HepG2 (cell line): ENCODE data around the gene CDYL. TPM values are rescaled to one million over a fixed set of nuclear protein-coding genes. Genes with fewer than 3 reads are reported as not detected.

Experiments used
- ARNT ChIP-seq: fragments of 450-650 bp; IDR thresholded peaks from 2 replicates; pipeline ENCODE4 v1.6.1; 2017
- CREB1 ChIP-seq, 2 experiments: fragments of 450-650 bp in 1 of 2; IDR thresholded peaks; 2 replicates each; pipeline ENCODE4 v1.6.1; 2016 to 2017; ENCODE audit warnings: control low read depth in 1 of 2, mild to moderate bottlenecking in 1 of 2, missing compliant biosample characterization in 1 of 2, missing genetic modification characterization in 1 of 2
- KMT2A ChIP-seq: sonication (generic); formaldehyde crosslinking; IDR thresholded peaks from 2 replicates; pipeline ENCODE4 v1.4.0; 2020; ENCODE audit warnings: missing genetic modification reagents
- MIXL1 ChIP-seq: IDR thresholded peaks from 2 replicates; pipeline ENCODE4 v1.6.1; 2016
- NFE2 ChIP-seq: sonication (generic); formaldehyde crosslinking; IDR thresholded peaks from 2 replicates; pipeline ENCODE4 v1.4.0; 2020; ENCODE audit warnings: missing genetic modification reagents
- NFIC ChIP-seq: IDR thresholded peaks from 2 replicates; pipeline ENCODE4 v1.6.1; 2012; ENCODE audit warnings: mild to moderate bottlenecking, low read length, inconsistent platforms
- NFKB2 ChIP-seq: sonication (generic); formaldehyde crosslinking; IDR thresholded peaks from 2 replicates; pipeline ENCODE4 v1.4.0; 2020; ENCODE audit warnings: missing genetic modification reagents, borderline replicate concordance
- XBP1 ChIP-seq: sonication (generic); formaldehyde crosslinking; IDR thresholded peaks from 2 replicates; pipeline ENCODE4 v1.5.0; 2020; ENCODE audit warnings: missing genetic modification reagents
- ZNF468 ChIP-seq: sonication (generic); formaldehyde crosslinking; IDR thresholded peaks from 2 replicates; pipeline ENCODE4 v1.8.0; 2022; ENCODE audit warnings: mild to moderate bottlenecking, moderate library complexity, missing genetic modification reagents
- ZNF484 ChIP-seq: sonication (generic); formaldehyde crosslinking; IDR thresholded peaks from 2 replicates; pipeline ENCODE4 v1.5.1; 2020; ENCODE audit warnings: mild to moderate bottlenecking, low read depth, missing genetic modification reagents, borderline replicate concordance
- polyA plus RNA-seq, 8 experiments: library from polyadenylated mRNA; depleted of rRNA in 3 of 8; stranded (reverse) in 7 of 8; unstranded in 1 of 8; fragments of >200 nt; fragmentation: Illumina TruSeq in 4 of 8; extraction: Trizol in 4 of 8; gene quantifications; 2 replicates each; pipeline versions ENCODE4 v1.2.1 to v1.2.3, GENCODE V29; 2011 to 2016; ENCODE audit warnings: low read depth in 4 of 8, missing spikeins in 1 of 8, mixed read lengths in 1 of 8; ENCODE audit not compliant: insufficient read depth in 1 of 8
- total RNA-seq, 5 experiments: library from RNA; depleted of rRNA; stranded (reverse); fragments of >200 nt; fragmentation: Illumina TruSeq; extraction: Trizol; gene quantifications; 2 replicates each; pipeline ENCODE4 v1.2.3, GENCODE V29; 2016; ENCODE audit warnings: low read depth in 1 of 5
- TF ChIP-seq, protein P1 (sequence below): sonication (generic); formaldehyde crosslinking; IDR thresholded peaks from 2 replicates; pipeline ENCODE4 v1.5.1; 2020; ENCODE audit warnings: missing genetic modification reagents, mild to moderate bottlenecking, borderline replicate concordance
- TF ChIP-seq, protein P2 (sequence below): sonication (generic); formaldehyde crosslinking; IDR thresholded peaks from one replicate; pipeline ENCODE4 v1.5.1; 2020; ENCODE audit warnings: mild to moderate bottlenecking, missing genetic modification reagents; ENCODE audit errors: not compliant biosample characterization
- TF ChIP-seq, protein P3 (sequence below): sonication (generic); formaldehyde crosslinking; IDR thresholded peaks from 2 replicates; pipeline ENCODE4 v1.9.0; 2021; ENCODE audit warnings: missing genetic modification reagents, mild to moderate bottlenecking, borderline replicate concordance
- TF ChIP-seq, protein P4 (sequence below): IDR thresholded peaks from 2 replicates; pipeline ENCODE4 v1.6.1; 2016; ENCODE audit warnings: missing genetic modification reagents, missing compliant biosample characterization
- TF ChIP-seq, protein P5 (sequence below): sonication (generic); formaldehyde crosslinking; IDR thresholded peaks from 2 replicates; pipeline ENCODE4 v1.8.0; 2022; ENCODE audit warnings: missing genetic modification reagents, mild to moderate bottlenecking, borderline replicate concordance

CDYL gene
- total and polyA plus RNA-seq, 2 of the 13 experiments (the other 11 are each of a cell fraction or from before 2014, with no cell fraction given): 22.8 to 105 TPM

DNA sequence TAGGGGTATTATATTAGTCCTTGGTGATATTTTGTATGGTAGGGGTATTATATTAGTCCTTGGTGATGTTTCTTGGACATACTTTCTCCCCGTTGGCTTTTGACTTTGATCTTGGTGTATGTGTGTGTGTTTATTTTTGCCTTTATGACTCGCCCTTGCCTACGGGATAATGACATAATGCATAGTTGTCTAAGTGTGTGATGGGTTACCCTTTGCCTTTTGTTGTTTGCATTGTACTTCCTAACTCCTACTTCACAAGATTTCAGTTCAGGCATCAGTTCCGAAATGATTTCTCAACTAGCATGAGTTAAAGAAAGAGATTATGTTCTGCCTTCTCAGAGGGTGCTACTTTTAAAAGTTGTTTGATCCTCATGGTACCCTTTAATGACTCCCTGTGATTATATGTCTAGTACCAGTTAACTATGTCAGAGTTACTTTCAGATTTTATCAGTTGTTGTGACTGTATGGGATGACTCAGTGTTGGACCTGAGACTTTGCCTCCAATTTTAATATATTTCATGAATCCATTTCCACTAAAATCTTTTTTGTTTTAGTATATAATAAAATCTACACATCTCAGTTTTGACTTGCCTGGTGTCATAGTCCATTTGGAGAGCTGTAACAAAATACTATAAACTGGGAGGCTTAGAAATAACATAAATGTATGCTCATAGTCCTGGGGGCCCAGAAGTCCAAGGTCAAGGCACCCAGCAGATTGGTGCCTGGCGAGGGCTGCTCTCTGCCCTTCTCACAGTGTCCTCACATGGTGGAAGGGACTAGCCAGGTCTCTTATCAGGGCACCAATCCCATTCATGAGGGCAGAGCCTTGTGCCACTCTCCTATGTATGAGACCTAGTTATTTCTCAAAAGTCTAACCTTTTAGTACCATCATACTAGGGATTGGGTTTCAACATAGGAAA is 34.1 kb downstream of the CDYL start (continued):
- TF ChIP-seq, protein P1, sequence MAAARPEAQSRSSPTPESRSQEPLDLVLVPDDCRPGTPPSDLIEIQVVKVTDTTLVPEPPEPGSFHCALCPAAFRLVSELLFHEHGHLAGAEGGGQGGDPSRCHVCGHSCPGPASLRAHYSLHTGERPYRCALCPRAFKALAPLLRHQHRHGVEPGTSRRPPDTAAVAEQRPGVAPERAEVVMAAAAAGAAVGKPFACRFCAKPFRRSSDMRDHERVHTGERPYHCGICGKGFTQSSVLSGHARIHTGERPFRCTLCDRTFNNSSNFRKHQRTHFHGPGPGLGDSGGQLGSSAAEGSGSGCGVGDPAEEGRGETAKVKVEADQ (CRISPR knock-in tag): 0 out of 2 replicates have a peak, but pooled peaks have one; percentile 50
- TF ChIP-seq CREB1 (IDR thresholded peaks at IDR 0.05) (peak; percentile 66), CREB1 (CRISPR knock-in tag; IDR thresholded peaks at IDR 0.05) (peak; percentile 58; the same call in 1 of the 2 replicates), MIXL1 (CRISPR knock-in tag) (no peak), ARNT (0 out of 2 replicates have a peak, but pooled peaks have one; percentile 32), ZNF468 (CRISPR knock-in tag) (no peak), NFE2 (CRISPR knock-in tag) (no peak), XBP1 (CRISPR knock-in tag) (no peak), KMT2A (CRISPR knock-in tag) (no peak), ZNF484 (CRISPR knock-in tag) (no peak), NFKB2 (CRISPR knock-in tag) (no peak), NFIC (peak; percentile 58; the same call in 1 of the 2 replicates)
- TF ChIP-seq, protein P2, sequence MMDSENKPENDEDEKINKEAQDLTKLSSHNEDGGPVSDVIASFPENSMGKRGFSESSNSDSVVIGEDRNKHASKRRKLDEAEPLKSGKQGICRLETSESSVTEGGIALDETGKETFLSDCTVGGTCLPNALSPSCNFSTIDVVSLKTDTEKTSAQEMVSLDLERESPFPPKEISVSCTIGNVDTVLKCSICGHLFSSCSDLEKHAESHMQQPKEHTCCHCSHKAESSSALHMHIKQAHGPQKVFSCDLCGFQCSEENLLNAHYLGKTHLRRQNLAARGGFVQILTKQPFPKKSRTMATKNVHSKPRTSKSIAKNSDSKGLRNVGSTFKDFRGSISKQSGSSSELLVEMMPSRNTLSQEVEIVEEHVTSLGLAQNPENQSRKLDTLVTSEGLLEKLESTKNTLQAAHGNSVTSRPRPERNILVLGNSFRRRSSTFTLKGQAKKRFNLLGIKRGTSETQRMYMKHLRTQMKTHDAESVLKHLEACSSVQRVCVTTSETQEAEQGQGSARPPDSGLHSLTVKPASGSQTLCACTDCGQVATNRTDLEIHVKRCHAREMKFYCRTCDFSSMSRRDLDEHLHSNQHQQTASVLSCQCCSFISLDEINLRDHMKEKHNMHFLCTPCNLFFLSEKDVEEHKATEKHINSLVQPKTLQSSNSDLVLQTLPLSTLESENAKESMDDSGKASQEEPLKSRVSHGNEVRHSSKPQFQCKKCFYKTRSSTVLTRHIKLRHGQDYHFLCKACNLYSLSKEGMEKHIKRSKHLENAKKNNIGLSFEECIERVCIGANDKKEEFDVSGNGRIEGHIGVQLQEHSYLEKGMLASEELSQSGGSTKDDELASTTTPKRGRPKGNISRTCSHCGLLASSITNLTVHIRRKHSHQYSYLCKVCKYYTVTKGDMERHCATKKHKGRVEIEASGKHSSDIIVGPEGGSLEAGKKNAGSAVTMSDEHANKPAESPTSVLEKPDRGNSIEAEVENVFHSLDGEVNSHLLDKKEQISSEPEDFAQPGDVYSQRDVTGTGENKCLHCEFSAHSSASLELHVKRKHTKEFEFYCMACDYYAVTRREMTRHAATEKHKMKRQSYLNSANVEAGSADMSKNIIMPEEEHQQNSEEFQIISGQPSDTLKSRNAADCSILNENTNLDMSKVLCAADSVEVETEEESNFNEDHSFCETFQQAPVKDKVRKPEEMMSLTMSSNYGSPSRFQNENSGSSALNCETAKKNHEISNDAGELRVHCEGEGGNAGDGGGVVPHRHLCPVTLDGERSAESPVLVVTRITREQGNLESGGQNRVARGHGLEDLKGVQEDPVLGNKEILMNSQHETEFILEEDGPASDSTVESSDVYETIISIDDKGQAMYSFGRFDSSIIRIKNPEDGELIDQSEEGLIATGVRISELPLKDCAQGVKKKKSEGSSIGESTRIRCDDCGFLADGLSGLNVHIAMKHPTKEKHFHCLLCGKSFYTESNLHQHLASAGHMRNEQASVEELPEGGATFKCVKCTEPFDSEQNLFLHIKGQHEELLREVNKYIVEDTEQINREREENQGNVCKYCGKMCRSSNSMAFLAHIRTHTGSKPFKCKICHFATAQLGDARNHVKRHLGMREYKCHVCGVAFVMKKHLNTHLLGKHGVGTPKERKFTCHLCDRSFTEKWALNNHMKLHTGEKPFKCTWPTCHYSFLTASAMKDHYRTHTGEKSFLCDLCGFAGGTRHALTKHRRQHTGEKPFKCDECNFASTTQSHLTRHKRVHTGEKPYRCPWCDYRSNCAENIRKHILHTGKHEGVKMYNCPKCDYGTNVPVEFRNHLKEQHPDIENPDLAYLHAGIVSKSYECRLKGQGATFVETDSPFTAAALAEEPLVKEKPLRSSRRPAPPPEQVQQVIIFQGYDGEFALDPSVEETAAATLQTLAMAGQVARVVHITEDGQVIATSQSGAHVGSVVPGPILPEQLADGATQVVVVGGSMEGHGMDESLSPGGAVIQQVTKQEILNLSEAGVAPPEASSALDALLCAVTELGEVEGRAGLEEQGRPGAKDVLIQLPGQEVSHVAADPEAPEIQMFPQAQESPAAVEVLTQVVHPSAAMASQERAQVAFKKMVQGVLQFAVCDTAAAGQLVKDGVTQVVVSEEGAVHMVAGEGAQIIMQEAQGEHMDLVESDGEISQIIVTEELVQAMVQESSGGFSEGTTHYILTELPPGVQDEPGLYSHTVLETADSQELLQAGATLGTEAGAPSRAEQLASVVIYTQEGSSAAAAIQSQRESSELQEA (CRISPR knock-in tag): no peak
- TF ChIP-seq, protein P3, sequence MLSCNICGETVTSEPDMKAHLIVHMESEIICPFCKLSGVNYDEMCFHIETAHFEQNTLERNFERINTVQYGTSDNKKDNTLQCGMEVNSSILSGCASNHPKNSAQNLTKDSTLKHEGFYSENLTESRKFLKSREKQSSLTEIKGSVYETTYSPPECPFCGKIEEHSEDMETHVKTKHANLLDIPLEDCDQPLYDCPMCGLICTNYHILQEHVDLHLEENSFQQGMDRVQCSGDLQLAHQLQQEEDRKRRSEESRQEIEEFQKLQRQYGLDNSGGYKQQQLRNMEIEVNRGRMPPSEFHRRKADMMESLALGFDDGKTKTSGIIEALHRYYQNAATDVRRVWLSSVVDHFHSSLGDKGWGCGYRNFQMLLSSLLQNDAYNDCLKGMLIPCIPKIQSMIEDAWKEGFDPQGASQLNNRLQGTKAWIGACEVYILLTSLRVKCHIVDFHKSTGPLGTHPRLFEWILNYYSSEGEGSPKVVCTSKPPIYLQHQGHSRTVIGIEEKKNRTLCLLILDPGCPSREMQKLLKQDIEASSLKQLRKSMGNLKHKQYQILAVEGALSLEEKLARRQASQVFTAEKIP (CRISPR knock-in tag): no peak
- TF ChIP-seq, protein P4, sequence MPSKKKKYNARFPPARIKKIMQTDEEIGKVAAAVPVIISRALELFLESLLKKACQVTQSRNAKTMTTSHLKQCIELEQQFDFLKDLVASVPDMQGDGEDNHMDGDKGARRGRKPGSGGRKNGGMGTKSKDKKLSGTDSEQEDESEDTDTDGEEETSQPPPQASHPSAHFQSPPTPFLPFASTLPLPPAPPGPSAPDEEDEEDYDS (CRISPR knock-in tag): no peak
- TF ChIP-seq, protein P5, sequence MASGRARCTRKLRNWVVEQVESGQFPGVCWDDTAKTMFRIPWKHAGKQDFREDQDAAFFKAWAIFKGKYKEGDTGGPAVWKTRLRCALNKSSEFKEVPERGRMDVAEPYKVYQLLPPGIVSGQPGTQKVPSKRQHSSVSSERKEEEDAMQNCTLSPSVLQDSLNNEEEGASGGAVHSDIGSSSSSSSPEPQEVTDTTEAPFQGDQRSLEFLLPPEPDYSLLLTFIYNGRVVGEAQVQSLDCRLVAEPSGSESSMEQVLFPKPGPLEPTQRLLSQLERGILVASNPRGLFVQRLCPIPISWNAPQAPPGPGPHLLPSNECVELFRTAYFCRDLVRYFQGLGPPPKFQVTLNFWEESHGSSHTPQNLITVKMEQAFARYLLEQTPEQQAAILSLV (CRISPR knock-in tag): no peak
